GM18870 (cell line): Measurements from ENCODE around the gene MAP2K3.

Experiments used
- ATAC-seq: cut with Tn5 transposase; IDR thresholded peaks from one replicate; pipeline ENCODE4 v1.9.1; 2021; ENCODE audit warnings: moderate library complexity; ENCODE audit not compliant: unreplicated experiment

MAP2K3 gene

GRCh38 chr17:21282231-21282630 lies 2.3 kb upstream of the MAP2K3 start:
- ATAC-seq = no peak

GRCh38 chr17:21282850-21283249 lies 1.7 kb upstream of the MAP2K3 start:
- ATAC-seq = no peak

- ATAC-seq = peak; percentile 9
These were observed 811 bp upstream of the MAP2K3 start for GRCh38 chr17:21283482-21284318.

GRCh38 chr17:21285164-21286065 lies 904 bp downstream of the MAP2K3 start:
- no peak for ATAC-seq

GRCh38 chr17:21286066-21286770 lies 1.7 kb downstream of the MAP2K3 start:
- no peak for ATAC-seq

GRCh38 chr17:21286909-21287702 lies 2.6 kb downstream of the MAP2K3 start:
- no peak for ATAC-seq

- ATAC-seq = peak; percentile 34
These were observed 3.4 kb downstream of the MAP2K3 start for GRCh38 chr17:21287703-21288449.

GRCh38 chr17:21288571-21289017 lies 4.1 kb downstream of the MAP2K3 start:
- peak; percentile 18 for ATAC-seq

GRCh38 chr17:21289175-21289901 lies 4.8 kb downstream of the MAP2K3 start:
- ATAC-seq = no peak

GRCh38 chr17:21289902-21290571 lies 5.5 kb downstream of the MAP2K3 start:
- ATAC-seq = no peak

- no peak for ATAC-seq
These were observed 6.8 kb downstream of the MAP2K3 start for GRCh38 chr17:21291357-21291756.

GRCh38 chr17:21291862-21292261 lies 7.4 kb downstream of the MAP2K3 start:
- ATAC-seq = no peak

GRCh38 chr17:21292867-21293830 lies 8.6 kb downstream of the MAP2K3 start:
- no peak for ATAC-seq

GRCh38 chr17:21293831-21294210 lies 9.3 kb downstream of the MAP2K3 start:
- ATAC-seq = no peak

- no peak for ATAC-seq
These were observed 10.0 kb downstream of the MAP2K3 start for GRCh38 chr17:21294321-21295035.

GRCh38 chr17:21295036-21295952 lies 10.8 kb downstream of the MAP2K3 start:
- ATAC-seq = no peak
